Ammon's horn (tissue), 1 donor: ENCODE measurements around the gene FAAH.

Experiments
- DNase-seq: peaks from one replicate; pipeline ENCODE4 v3.0.0-alpha.2; 2016; ENCODE audit warnings: low spot score

The FAAH gene

GRCh38 chr1:46401154-46401913 lies 7.2 kb downstream of the FAAH start:
- no peak for DNase-seq

DNA sequence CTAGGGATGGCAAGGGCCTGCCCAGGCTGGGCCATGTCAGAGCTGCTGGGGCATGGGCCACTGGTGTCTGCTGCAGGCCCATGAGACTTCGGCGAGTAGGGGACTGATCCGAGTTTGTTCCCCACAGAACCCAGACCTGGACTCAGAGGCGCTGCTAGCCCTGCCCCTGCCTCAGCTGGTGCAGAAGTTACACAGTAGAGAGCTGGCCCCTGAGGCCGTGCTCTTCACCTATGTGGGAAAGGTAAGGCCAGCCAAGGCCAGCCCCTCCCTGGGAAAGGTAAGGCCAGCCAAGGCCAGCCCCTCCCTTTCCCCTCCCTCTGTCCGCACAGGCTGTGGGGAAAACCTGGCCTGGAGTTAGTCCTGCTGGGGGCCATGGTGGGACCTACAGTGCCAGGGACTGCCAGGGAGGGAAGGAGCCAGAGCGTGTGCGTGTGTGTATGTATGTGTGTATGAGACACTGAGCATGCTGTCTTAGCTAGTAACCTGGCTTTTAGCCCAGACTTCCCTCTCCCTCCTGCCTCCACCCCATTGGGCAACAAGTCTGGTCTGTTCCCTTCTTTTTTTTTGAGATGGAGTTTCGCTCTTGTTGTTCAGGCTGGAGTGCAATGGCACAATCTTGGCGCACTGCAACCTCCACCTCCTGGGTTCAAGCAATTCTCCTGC lies 8.0 kb downstream of the FAAH start:
- peak; percentile 97 for DNase-seq

GRCh38 chr1:46403916-46404315 lies 9.8 kb downstream of the FAAH start:
- DNase-seq, result no peak

DNA sequence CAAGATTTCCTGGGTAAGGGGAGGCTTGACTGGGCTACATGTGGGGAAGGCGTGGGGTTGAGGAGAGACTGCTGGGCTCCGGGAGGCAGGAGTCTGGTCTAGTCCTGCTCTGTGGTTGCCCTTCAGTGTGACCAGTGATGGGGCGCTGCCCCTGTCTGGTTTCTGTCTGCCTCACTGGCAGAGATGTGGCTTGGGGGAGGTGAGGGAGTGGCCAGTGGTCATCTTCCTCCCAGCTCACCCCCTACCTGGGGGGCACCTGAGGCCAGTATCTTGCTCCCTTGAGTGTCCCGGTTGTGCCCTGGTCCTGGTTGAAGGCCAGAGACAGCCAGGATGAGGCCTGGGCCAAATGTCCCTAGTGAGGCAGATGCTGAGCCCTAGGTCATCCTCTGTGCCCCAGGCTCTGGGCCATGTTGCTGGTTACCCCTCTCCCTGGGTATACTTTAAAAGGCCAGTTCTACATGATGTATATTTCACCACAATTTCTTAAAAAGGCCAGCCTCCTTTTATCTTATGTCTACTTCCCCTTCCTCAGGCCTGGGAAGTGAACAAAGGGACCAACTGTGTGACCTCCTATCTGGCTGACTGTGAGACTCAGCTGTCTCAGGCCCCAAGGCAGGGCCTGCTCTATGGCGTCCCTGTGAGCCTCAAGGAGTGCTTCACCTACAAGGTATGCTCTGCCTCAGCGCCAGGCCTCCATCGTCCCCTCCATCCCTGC lies 10.5 kb downstream of the FAAH start:
- no peak for DNase-seq

- DNase-seq, result no peak
These were observed 11.1 kb downstream of the FAAH start for GRCh38 chr1:46405197-46405555.

DNA sequence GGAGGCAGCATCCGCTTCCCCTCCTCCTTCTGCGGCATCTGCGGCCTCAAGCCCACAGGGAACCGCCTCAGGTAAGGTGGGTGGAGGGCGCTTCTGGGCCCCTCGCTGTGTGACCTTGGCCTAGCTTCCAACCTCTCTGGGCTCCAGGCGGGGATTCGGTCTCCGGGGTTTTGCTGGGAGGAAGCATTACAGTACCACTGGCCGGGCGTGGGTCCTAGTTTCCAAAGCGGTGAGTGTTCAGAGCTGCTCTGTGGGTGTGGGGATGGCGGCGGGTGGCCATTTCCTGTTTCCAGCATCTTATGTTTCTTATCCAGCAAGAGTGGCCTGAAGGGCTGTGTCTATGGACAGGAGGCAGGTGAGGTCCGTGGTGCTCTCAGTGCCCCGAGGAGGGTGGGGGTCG lies 11.6 kb downstream of the FAAH start:
- DNase-seq, result no peak

- no peak for DNase-seq
These were observed 12.9 kb downstream of the FAAH start for GRCh38 chr1:46406881-46407608.

DNA sequence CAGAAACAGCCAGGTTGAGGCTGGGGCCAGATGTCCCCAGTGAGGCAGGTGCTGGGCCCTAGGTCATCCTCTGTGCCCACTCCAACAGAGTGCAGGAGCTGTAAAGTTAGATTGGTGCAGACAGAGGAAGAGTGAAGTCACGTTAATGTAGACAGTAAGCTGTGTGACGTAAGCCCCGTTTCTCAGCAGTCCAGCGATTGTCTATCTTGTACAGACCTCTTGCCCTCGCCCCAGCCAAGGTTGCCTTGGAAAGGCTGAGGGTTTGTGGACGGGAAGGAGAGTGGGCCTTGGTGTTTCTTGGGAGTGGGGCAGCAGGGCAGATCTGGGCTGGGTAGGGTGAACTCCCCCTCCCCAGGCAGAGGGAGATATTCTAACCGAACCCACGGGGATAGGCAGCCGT lies 13.5 kb downstream of the FAAH start:
- no peak for DNase-seq

DNA sequence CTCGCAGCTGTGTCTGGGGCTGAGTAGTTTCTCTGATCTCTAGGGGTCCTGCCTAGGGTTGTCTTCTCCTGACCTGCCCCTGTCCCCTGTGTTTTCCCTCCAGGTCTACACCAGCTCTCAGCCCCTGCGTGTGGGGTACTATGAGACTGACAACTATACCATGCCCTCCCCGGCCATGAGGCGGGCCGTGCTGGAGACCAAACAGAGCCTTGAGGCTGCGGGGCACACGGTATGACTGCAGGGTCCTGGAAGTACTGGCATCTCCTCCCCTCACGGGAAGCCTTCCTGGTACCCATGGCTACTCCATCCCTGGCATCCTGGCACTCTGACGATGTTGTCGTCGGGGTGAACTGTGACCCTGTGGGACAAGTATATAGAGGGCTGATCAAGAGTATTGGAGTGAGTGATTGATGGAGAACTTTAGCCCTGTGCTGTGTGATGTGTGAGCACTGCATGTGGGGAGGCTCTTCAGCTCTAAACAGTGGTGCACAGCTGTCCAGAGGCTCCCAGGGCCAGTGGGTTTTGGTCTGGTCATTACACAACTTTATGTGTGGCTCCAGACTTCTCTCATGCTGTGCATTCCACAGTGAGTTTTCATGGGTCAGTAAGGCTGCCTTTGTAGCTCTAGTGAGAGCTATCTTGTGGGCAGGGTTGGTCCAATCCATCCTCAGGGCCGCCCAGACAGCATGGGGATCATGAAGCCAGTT lies 14.4 kb downstream of the FAAH start:
- DNase-seq, result no peak

DNA sequence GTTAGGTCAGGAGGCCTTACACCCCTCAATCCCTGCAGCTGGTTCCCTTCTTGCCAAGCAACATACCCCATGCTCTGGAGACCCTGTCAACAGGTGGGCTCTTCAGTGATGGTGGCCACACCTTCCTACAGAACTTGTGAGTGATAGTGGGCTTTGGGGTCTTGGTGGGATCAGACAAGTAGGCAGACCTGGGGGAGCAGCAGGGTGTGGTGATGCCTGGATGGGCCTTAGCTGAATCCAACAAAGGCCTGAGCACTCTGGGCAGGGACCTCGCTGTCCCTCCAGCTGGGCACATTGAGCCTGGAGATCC lies 14.9 kb downstream of the FAAH start:
- no peak for DNase-seq

- no peak for DNase-seq
These were observed 16.3 kb downstream of the FAAH start for GRCh38 chr1:46410156-46411009.

- DNase-seq, result no peak
These were observed 16.9 kb downstream of the FAAH start for GRCh38 chr1:46411010-46411405.

- DNase-seq, result no peak
These were observed 17.7 kb downstream of the FAAH start for GRCh38 chr1:46411601-46412341.

GRCh38 chr1:46412893-46413595 lies 18.9 kb downstream of the FAAH start:
- no peak for DNase-seq

- no peak for DNase-seq
These were observed 19.5 kb downstream of the FAAH start for GRCh38 chr1:46413596-46413985.

DNA sequence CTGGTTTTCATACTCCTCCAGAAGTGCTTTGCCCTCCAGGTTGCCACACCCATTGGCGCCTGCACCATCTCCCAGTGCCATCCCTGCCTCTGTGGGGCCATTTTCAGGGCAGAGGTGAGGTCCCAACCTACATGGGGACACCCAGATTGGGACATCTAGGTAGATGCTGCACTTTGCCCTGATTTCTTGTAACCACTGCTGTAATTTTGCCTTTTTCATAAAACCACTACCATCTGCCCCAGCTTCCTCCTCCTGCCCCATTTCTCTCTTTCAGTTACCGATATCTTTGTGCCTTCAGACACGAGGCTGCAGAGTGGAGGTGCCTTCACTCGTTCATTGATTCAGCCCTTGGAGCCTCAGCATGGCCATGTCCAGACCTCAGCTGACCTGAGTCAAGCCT lies 21.4 kb downstream of the FAAH start:
- no peak for DNase-seq

DNA sequence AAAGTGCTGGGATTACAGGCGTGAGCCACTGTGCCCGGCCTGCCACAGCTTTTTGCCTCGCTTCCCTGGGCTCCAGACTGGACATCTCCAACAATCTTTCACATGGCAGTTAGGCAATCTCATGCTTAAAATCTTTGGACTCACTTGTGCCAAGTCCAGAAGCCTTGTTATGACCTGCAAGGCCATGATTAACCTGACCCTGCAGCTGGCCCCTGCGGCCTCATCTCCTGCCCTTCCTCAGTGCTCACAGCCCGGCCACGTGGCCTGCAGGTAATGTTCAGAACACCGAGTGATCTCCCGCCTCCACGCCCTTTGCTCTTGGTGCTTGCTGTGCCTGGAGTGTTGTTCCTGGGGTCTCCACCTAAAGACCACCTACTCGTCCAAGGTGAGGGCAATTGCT lies 24.9 kb downstream of the FAAH start:
- no peak for DNase-seq

- no peak for DNase-seq
These were observed 26.4 kb downstream of the FAAH start for GRCh38 chr1:46420533-46420915.

DNA sequence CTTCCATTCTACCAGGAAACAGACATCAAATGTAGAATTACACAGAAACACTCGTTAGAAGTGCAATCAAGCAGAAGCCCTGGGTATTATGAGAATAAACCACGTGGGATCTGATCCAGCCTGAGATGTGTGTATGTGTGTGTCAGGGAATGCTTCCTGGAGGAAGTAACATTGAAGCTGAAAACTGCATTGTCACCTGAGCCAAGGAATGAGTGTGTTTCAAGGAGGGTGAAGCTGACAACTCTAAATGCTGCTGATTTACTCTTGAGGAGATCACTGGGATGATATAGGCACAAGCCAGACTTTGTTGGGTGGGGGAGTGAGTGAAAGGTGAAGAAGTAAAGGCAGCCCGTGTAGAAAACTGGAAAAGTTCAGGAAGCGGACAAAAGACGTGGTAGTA lies 27.6 kb downstream of the FAAH start:
- DNase-seq, result no peak
